Left forelimb (tissue), 1 donor: ENCODE results near the gene HIVEP2.

ENCODE experiments used
- DNase-seq: peaks from one replicate; pipeline ENCODE4 v3.0.0-alpha.2; 2018; ENCODE audit warnings: low spot score

The HIVEP2 gene

GRCh38 chr6:142735204-142735603 lies 209.8 kb downstream of the HIVEP2 start:
- DNase-seq, result no peak

DNA sequence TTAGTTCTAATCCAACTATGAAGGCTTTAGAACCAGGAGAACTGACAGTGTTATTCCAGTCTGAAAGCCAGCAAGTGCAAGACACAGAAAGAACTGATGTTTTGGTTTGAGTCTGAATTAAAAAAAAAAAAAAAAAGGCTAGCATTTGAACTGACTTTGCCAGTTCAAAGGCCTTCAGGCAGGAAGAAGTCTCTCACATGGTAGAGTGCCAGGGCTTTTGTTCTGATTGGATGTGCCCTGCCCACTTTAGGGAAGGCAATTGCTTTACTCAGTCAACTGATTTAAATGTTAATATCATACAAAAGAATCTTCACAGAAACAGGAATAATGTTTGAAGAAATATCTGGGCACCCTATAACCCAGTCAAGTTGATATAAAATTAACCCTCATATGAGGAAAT lies 212.2 kb downstream of the HIVEP2 start:
- no peak for DNase-seq

DNA sequence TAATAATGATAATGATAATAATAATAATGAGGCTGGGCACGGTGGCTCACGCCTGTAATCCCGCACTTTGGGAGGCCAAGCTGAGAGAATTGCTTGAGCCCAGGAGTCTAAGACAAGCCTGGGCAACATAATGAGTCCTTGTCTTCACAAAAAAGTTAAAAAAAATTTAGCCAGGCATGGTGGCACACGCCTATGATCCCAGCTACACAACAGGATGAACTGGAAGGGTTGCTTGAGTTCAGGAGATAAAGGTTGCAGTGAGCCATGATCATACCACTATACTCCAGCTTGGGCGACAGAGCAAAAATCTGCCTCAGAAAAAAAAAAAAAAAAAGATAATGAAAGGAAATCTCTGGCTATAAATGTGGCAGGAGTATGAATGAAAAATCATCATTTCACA lies 213.4 kb downstream of the HIVEP2 start:
- no peak for DNase-seq

DNA sequence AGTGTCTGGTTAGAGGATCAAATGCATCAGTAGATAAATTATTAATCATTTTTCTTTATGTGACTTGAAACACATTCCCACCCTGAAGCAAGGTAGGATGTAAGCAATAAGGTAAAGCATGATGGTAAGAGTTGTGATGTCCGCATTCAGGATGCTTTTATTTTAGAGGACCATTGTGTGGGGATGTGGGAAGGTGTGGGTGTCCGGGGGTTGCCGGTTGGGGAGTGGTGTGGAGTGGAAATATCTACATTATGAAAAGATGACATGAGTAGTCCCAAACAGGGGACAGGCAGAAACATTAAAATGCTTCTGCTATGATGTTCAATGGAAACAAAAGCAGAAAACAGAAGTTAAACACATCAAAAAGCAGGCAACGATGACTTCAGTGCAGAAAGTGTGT lies 215.4 kb downstream of the HIVEP2 start:
- DNase-seq, result no peak

GRCh38 chr6:142728910-142729481 lies 216.0 kb downstream of the HIVEP2 start:
- DNase-seq, result no peak

GRCh38 chr6:142728364-142728763 lies 216.6 kb downstream of the HIVEP2 start:
- DNase-seq, result no peak

DNA sequence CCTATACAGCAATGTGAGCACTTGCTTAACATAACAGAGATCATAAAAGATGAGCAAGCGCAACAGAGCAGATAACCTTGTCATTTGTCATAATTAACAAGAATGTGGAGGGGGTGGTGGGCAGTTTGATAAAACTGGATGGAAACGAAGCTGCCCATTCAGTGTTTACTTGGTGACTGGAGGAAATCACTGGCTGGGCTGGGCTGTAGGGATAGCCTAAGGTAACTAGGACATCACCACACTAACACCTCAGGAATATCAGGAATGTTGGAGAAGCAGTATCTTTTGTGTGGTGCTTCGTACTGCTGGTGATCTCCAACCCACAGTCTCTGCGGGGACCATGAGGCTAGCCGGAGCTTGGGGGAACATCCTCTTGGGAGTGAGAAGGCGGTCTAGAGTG lies 218.4 kb downstream of the HIVEP2 start:
- DNase-seq, result no peak

GRCh38 chr6:142725024-142725770 lies 219.8 kb downstream of the HIVEP2 start:
- no peak for DNase-seq

DNA sequence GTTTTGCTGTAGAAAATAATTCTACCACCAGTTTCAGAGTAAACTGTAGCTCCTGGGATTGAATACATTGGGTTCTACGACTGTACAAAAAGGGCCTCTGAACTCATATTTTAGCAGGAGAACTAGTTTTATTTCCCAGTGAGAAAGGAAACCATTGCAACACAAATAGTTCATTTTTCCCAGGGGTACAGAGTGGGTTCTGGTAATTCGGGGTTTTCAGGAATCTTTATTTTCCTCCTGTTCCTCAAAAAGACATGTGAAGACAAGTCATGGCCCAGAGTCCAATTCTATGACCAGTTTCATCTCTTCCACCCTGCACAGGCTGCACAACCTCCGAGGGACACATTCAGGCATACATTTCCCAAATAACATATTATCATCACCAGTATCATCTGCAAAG lies 222.1 kb downstream of the HIVEP2 start:
- no peak for DNase-seq

GRCh38 chr6:142722012-142722411 lies 223.0 kb downstream of the HIVEP2 start:
- DNase-seq, result no peak

DNA sequence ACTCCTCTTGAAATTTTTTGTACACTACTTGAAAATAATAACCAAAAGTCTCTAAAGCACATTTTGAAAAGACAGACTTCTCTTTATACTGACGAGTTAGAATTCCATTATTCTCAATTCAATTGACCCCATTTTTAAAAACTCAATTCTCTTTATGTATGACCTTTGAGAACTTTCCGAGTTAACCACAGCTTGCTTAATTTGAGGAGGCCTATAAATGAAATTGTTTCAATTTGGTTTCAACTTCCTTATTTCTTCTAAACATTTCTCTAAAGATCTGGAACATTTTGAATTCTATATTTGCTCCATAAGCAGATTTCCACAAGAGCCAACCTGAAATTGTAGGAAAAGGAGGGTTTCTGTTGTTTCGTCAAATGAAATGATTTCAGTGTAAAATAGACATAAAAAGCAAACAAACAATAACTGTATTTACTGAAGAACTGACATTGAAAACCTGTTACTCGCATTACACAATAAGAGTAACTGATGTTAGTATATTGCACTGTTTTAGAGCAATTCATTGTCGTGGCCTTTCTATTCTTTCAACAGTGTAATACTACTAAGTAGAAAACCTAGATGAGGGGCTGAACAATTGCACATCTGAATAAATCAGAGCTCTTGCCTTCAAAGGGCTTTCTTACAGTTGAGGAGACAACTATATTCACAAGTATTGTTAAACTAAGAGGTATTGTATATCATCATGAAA lies 223.6 kb downstream of the HIVEP2 start:
- DNase-seq, result no peak

DNA sequence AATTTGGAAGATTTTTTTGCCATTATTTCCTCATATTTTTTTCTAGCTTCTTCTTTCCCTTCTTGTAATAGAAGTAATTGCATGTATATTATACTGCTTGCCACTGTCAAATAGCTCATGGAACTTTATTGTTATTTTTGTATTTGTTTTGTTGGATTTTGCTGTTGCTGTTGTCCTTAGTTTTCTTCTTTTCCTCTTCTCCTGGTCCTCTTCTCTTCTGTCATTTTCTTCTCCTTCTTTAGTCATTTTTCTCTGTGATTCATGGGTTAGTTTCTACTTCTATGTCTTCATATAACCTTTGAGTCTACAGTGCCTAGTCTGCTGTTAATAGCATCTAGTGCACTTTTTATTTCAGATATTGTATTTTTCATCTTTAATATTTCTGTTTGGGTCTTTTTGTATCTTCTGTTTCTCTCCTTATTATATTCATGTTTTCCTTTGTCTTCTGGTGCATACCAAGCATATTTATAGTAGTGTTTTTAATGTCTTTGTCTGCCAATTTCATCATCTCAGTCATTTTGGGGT lies 226.2 kb downstream of the HIVEP2 start:
- no peak for DNase-seq

DNA sequence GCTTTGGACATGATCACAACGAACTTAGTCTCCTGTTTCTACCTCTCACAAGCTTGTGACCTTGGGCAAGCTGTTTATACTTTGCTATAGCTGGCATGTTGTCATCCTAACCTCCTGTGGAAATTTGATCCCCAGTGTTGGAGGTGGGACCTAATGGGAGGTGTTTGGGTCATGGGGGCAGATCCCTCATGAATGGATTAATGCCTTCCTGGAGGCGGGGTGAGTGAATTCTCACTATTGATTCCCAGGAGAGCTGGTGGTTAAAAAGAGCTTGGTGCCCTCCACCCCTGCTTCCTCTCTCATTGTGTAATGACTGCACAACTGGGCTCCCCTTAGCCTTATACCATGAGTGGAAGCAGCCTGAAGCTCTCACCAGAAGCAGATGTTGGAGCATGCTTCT lies 228.9 kb downstream of the HIVEP2 start:
- DNase-seq, result no peak

- no peak for DNase-seq
Observed at GRCh38 chr6:142714951-142715785, 229.8 kb downstream of the HIVEP2 start.

DNA sequence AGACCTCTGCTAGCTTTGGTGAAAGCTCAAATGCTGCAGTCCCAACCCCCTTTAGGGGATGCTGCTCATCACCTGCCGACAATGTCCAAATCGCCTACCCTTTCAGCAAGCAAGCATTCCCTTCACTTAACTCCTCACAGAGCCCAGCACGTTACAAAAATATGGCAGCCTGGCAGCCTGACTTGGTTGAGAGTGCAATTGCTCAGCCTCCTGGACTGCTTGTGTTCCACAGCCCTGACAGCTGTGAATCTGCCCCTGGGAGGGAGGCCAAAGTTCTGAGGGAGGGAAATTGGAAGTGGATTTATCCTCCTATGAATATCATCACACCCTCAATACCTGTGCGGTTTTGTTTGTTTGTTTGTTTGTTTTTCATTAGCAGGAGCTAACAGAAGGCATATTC lies 231.0 kb downstream of the HIVEP2 start:
- DNase-seq, result no peak

DNA sequence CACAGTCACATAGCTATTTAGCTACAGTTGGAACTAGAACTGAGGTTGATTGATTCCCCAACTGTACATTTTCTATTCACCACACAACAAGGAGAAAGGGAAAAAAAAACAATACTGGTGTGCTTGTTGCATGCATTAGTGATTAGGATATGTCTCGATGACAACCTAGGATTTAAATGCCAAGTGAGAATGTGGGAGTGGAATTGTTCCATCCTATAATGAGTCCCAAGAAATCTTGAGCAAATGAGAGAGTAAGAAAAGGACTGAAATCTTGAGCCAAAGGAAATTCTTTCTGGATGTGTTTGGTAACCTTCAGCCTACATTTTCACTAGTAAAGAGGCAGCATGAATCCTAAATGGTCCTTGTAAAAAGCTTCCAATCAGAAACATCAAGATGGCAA lies 232.7 kb downstream of the HIVEP2 start:
- DNase-seq, result no peak

DNA sequence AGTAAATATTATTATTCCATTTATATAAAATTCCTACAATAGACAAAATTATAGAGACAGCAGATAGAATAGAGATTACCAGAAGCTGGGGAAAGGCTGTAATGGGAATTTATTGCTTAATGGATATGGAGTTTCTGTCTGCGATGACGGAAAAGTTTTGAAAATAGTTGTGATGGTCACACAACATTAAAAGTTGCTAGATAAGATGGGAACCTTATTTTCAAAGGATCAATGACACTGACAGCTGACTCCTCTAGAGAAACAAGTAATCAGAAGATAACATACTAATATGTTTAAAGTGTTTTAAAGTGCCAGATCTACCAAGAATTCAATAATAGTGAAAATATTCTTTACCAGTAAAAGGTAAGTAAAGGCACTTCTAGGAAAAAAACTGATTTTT lies 236.3 kb downstream of the HIVEP2 start:
- no peak for DNase-seq

DNA sequence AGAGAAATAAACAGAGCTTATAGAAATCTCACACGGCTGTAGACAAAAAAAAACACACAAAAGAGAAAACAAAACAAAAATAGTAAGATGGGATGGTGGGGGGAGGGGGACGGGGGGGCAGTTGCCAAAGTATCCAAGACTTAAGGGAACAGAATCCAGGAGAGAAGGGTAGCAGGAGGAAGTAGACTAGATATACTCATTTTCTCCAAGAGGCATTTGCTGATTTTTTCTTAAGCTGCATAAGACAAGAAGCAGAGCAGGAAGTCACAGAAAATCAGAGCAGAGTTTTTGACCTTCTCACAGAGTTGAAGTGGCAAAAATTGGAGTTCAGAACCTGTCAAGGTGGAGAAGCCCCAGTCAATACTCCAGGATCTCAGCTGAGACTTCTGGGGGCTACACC lies 237.7 kb downstream of the HIVEP2 start:
- no peak for DNase-seq

DNA sequence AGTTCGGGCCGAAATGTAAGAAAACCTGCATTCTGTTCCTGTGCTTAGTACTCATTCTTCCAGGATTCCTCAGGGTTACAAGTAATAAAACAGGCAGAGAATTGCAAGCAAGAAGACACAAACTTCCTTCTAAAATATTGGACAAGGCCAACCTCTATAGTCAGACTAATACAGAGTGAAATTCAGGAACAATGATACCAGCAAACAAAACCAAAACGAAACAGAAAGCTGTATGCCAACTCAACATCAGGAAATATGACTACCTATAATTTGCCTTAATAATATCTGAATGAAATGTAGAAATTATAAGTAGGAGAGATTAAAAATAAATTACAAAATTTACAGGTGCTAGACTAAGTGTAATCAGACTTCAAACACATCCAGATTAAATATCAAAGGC lies 238.8 kb downstream of the HIVEP2 start:
- no peak for DNase-seq

DNA sequence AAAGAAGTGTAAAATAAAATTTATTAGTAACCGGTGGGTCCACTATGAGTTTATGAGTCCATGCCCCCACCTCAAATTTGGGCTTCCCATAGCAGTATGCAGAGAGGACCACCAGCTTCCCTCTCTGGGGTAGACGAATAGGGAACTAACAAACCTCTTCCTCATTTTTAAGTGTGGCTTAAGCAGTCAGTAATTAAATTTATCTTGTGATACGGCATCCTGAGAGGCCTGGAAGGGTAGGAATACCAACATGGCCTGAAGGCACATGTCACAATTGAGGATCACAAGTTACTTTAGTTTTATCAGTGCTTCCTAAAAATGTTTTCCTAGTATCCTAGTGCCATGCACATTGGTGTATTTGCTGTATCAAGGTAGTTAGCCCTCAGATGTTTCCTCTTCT lies 239.9 kb downstream of the HIVEP2 start:
- DNase-seq, result no peak

DNA sequence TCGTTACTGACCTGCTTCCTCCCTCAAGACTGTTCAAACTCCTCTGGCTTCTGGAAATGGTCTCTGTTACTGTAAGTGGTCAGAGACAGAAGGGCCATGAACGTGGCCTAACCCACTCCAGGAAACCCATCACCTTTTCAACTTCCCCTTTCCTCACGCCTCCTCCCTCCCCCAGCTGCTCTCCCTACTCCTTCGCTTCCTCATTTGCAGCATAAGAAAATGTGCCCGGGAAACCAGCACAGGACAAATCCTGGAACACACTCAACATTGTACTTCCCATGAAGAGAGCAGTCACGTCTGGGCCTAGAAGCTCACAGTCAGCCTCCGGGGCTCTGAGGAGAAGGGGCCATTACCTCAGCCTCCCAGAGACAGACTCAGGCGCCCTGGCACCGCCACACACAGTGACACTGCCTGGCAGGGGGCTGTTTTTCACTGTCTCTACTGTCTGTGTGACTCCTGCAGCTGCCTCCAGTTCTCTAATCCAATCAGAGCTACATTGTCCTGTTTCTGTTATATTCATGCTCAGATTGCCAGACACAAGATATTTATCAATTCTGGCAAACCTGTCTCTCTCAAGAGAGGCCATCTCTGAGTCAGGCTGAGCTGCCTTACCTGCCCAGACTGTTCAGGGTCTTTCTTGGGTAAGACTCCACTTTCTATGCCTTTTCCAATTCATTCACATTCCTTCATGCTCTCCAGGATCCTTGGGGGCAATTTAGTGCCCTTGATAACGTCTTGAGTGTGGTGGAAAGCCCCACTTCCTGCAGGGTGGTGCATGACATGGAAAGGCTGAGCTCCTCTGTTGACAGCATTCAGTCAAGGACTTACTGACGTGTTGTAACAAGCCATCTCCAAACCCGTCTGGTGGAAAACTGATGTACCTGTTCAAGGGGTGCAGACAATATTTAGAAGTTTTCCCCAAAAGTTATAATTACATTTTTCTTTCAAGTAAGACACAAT lies 242.2 kb downstream of the HIVEP2 start:
- DNase-seq, result no peak
